ENCODE data around the gene MAPKAP1. TPM values are rescaled to one million over a fixed set of nuclear protein-coding genes. Genes with fewer than 3 reads are reported as not detected.

Gene MAPKAP1
- total and polyA plus RNA-seq, 9 of the 15 experiments (the other 6 are each of a cell fraction or from before 2014, with no cell fraction given): 2.6 to 82.1 (median 61.1) TPM

GRCh38 chr9:125432715-125433385 lies 274.2 kb downstream of the MAPKAP1 start:
- DNase-seq (ENCODE audit: extremely low read depth in 1 of 4, low spot score in 3 of 4) (no peak), ATAC-seq (no peak), FAIRE-seq (no peak)
- Histone ChIP-seq H2AFZ (ENCODE audit: low read depth, low read length) (no peak overlapping the region), H3K9me3 (replicated peaks; ENCODE audit: control insufficient read depth, insufficient read depth, low read depth, low read length) (no peaks in the 10 kb centered on the region), H3K79me2 (ENCODE audit: control insufficient read depth, insufficient read depth, low read length) (no peaks in the 10 kb centered on the region), H3K4me3 (no peak overlapping the region), H4K20me1 (replicated peaks; ENCODE audit: control insufficient read depth, insufficient read depth, low read length) (no peaks in the 10 kb centered on the region; the same call in 1 of the 2 replicates), H3K36me3 (ENCODE audit: control insufficient read depth, insufficient read depth, low read length) (no peaks in the 10 kb centered on the region), H3K4me2 (ENCODE audit: insufficient read depth, low read length) (no peak overlapping the region), H3K9ac (ENCODE audit: insufficient read depth in 1 of 2, low read depth in 2 of 2, low read length in 2 of 2) (no peak overlapping the region), H3K27me3 (ENCODE audit: control insufficient read depth in 2 of 2, insufficient read depth in 2 of 2, low read length in 2 of 2) (no peaks in the 10 kb centered on the region), H3K4me1 (replicated peaks in 1 of 2; ENCODE audit: control insufficient read depth in 2 of 2, insufficient read depth in 2 of 2, low read length in 2 of 2) (peaks cover 6 to 59% of the 10 kb centered on the region in 2 experiments; a peak in 3 of 5 replicates), H3K27ac (ENCODE audit: extremely low read depth, low read depth, low read length) (no peak overlapping the region), H3K9me1 (ENCODE audit: control insufficient read depth, insufficient read depth, low read length) (no peaks in the 10 kb centered on the region)
- 66% methylated on average over 14 of the region's 14 CpGs for WGBS (ENCODE audit: insufficient coverage, low coverage, missing lambda C conversion rate)
- POLR2A ChIA-PET: interaction anchor here (0.6 kb wide), 1 partner anchor 53 kb away, joined by 3 read pairs; no protein-coding TSS in a partner anchor
- in situ Hi-C loops (cut with MboI) (loop anchor here (10.0 kb wide), 1 partner anchor 202 kb away; no protein-coding TSS in a partner anchor), intact Hi-C loops (cut with micrococcal nuclease) (no loop called here)
- BruUV-seq (replicated peaks): no TSS peak
- no peak for TF ChIP-seq ZBTB7A (IDR thresholded peaks at IDR 0.05; ENCODE audit: borderline replicate concordance, control insufficient read depth, low read depth, low read length)
- TF ChIP-seq HDAC2 (IDR thresholded peaks at IDR 0.05): 0 out of 2 replicates have a peak, but pooled peaks have one; percentile 38
- TF ChIP-seq CBX8 (IDR thresholded peaks at IDR 0.05; ENCODE audit: borderline replicate concordance, extremely low read depth, low read depth, low read length, poor library complexity, severe bottlenecking): no peak
- peak; percentile 76 for TF ChIP-seq RBM25 (IDR thresholded peaks at IDR 0.05; ENCODE audit: low read depth, low read length, severe bottlenecking)
- no peak for TF ChIP-seq ZBED1 (IDR thresholded peaks at IDR 0.05)
- TF ChIP-seq ATF7 (IDR thresholded peaks at IDR 0.05): no peak
- no peak for TF ChIP-seq POLR2H (tag; IDR thresholded peaks at IDR 0.05; ENCODE audit: low read depth)
- no peak for TF ChIP-seq ELF2 (CRISPR knock-in tag; IDR thresholded peaks at IDR 0.05)
- TF ChIP-seq BCOR (IDR thresholded peaks at IDR 0.05): peak; percentile 81
- peak; percentile 14 to 46; a peak in 2 of 4 replicates for TF ChIP-seq KDM1A (IDR thresholded peaks at IDR 0.05)
- no peak for TF ChIP-seq ZNF12 (CRISPR knock-in tag; IDR thresholded peaks at IDR 0.05)
- no peak for TF ChIP-seq YY1 (IDR thresholded peaks at IDR 0.05; ENCODE audit: borderline replicate concordance in 1 of 3, control insufficient read depth in 1 of 3, extremely low read depth in 1 of 3, insufficient read depth in 3 of 3, insufficient read length in 1 of 3, insufficient replicate concordance in 2 of 3, low read depth in 1 of 3, low read length in 2 of 3)
- no peak for TF ChIP-seq KDM2B (CRISPR knock-in tag; IDR thresholded peaks at IDR 0.05)
- peak; percentile 90 for TF ChIP-seq ZFP36 (IDR thresholded peaks at IDR 0.05; ENCODE audit: low read depth, low read length, partially characterized antibody)
- CTCF ChIA-PET (ENCODE audit: low intra/inter-chr PET ratio): no interaction called here

Data from K562 (cell line).